Muscle of leg (tissue), 11 donors: ENCODE data around the gene CLDN3. TPM values are rescaled to one million over a fixed set of nuclear protein-coding genes. Genes with fewer than 3 reads are reported as not detected.

Experiments
- DNase-seq: peaks from one replicate; pipeline ENCODE4 v3.0.0; 2013
- H3K27ac ChIP-seq: one replicate; pipeline ENCODE4 v1.5.1; 2013; ENCODE audit warnings: mild to moderate bottlenecking, low read length, control low read depth
- H3K27me3 ChIP-seq: one replicate; pipeline ENCODE4 v1.6.1; 2013; ENCODE audit warnings: low read length; ENCODE audit not compliant: control insufficient read depth, insufficient read depth
- H3K36me3 ChIP-seq: one replicate; pipeline ENCODE4 v1.6.1; 2013; ENCODE audit warnings: low read length; ENCODE audit not compliant: control insufficient read depth, insufficient read depth
- H3K4me1 ChIP-seq: one replicate; pipeline ENCODE4 v1.6.1; 2013; ENCODE audit warnings: low read length; ENCODE audit not compliant: control insufficient read depth, insufficient read depth
- H3K4me3 ChIP-seq: one replicate; pipeline ENCODE4 v1.5.1; 2013; ENCODE audit warnings: low read length, control low read depth
- H3K9me3 ChIP-seq: replicated peaks from 2 replicates; pipeline ENCODE4 v1.6.1; 2013; ENCODE audit warnings: low read depth, low read length; ENCODE audit not compliant: control insufficient read depth
- WGBS: methylation state at CpG from one replicate; pipeline ENCODE4 v1.1.5; 2013; ENCODE audit warnings: missing lambda C conversion rate; ENCODE audit not compliant: insufficient coverage; 5-methylcytosine and 5-hydroxymethylcytosine counted together
- polyA plus RNA-seq, 8 donors: library from polyadenylated mRNA; unstranded; fragments of 120-200 nt; gene quantifications; one replicate each; pipeline versions ENCODE4 v1.2.1 to v1.2.3, GENCODE V29; 2013; ENCODE audit warnings: inconsistent platforms in 1 of 8, low replicate concordance in 1 of 8; ENCODE audit not compliant: insufficient read length in 8 of 8, insufficient read depth in 1 of 8
- total RNA-seq: library from RNA; stranded (reverse); fragments of 120-200 nt; gene quantifications from one replicate; pipeline ENCODE4 v1.2.4, GENCODE V29; 2013

Gene CLDN3
- total and polyA plus RNA-seq, 9 donors: 0.11 to 7.9 (median 0.21) TPM; not detected in 1

- Histone ChIP-seq H3K36me3 (no peaks in the 10 kb centered on the region), H3K4me1 (peaks cover 9% of the 10 kb centered on the region), H3K4me3 (no peak overlapping the region), H3K27ac (no peak overlapping the region), H3K27me3 (peaks cover 20% of the 10 kb centered on the region), H3K9me3 (no peaks in the 10 kb centered on the region)
- no peak for DNase-seq
- WGBS: no CpG with 5 or more reads among the region's 1 CpG
Observed at GRCh38 chr7:73774923-73775322, 4.9 kb upstream of the CLDN3 start.

GRCh38 chr7:73773700-73774517 is 3.8 kb upstream of the CLDN3 start:
- no peaks in the 10 kb centered on the region for H3K36me3 ChIP-seq
- DNase-seq: no peak
- H3K4me3 ChIP-seq: no peak overlapping the region
- peaks cover 9% of the 10 kb centered on the region for H3K4me1 ChIP-seq
- no peak overlapping the region for H3K27ac ChIP-seq
- H3K27me3 ChIP-seq: peaks cover 30% of the 10 kb centered on the region
- WGBS: 96% methylated on average over 3 of the region's 6 CpGs
- H3K9me3 ChIP-seq: no peaks in the 10 kb centered on the region

GRCh38 chr7:73770860-73771670 is 995 bp upstream of the CLDN3 start:
- no peaks in the 10 kb centered on the region for H3K36me3 ChIP-seq
- H3K4me1 ChIP-seq: peaks cover 9% of the 10 kb centered on the region
- no peak for DNase-seq
- H3K4me3 ChIP-seq: no peak overlapping the region
- peaks cover 45% of the 10 kb centered on the region for H3K27me3 ChIP-seq
- 66% methylated on average over 15 of the region's 17 CpGs for WGBS
- no peak overlapping the region for H3K27ac ChIP-seq
- H3K9me3 ChIP-seq: no peaks in the 10 kb centered on the region

GRCh38 chr7:73769481-73770001 is 529 bp downstream of the CLDN3 start:
- Histone ChIP-seq H3K36me3 (no peaks in the 10 kb centered on the region), H3K27me3 (peaks cover 45% of the 10 kb centered on the region), H3K4me1 (peaks cover 9% of the 10 kb centered on the region), H3K9me3 (no peaks in the 10 kb centered on the region), H3K27ac (no peak overlapping the region), H3K4me3 (no peak overlapping the region)
- no peak for DNase-seq
- WGBS: 10% methylated on average over 49 of the region's 49 CpGs

- no peak for DNase-seq
- 24% methylated on average over 44 of the region's 53 CpGs for WGBS
- H3K36me3 ChIP-seq: no peaks in the 10 kb centered on the region
- peaks cover 45% of the 10 kb centered on the region for H3K27me3 ChIP-seq
- no peaks in the 10 kb centered on the region for H3K9me3 ChIP-seq
- no peak overlapping the region for H3K27ac ChIP-seq
- no peak overlapping the region for H3K4me3 ChIP-seq
- H3K4me1 ChIP-seq: peaks cover 9% of the 10 kb centered on the region
Observed at GRCh38 chr7:73768641-73769480, 1.2 kb downstream of the CLDN3 start.

GRCh38 chr7:73766556-73767229 is 3.4 kb downstream of the CLDN3 start:
- H3K4me1 ChIP-seq: peaks cover 5% of the 10 kb centered on the region
- no peak for DNase-seq

GRCh38 chr7:73762659-73762999 is 7.4 kb downstream of the CLDN3 start:
- no peaks in the 10 kb centered on the region for H3K4me1 ChIP-seq
- H3K27ac ChIP-seq: no peak overlapping the region
- WGBS: 47% methylated on average over 1 of the region's 1 CpG

More at GRCh38 chr7:73766556-73767229, 3.4 kb downstream of the CLDN3 start:
- WGBS: 69% methylated on average over 10 of the region's 17 CpGs
- Histone ChIP-seq H3K9me3 (no peaks in the 10 kb centered on the region), H3K4me3 (no peak overlapping the region), H3K36me3 (no peaks in the 10 kb centered on the region), H3K27me3 (peaks cover 46% of the 10 kb centered on the region), H3K27ac (no peak overlapping the region)

GRCh38 chr7:73761854-73762658 is 8.0 kb downstream of the CLDN3 start:
- 15% methylated on average over 4 of the region's 8 CpGs for WGBS
- no peaks in the 10 kb centered on the region for H3K36me3 ChIP-seq

More at GRCh38 chr7:73762659-73762999, 7.4 kb downstream of the CLDN3 start:
- Histone ChIP-seq H3K9me3 (no peaks in the 10 kb centered on the region), H3K27me3 (peaks cover 9% of the 10 kb centered on the region), H3K4me3 (no peak overlapping the region), H3K36me3 (no peaks in the 10 kb centered on the region)
- no peak for DNase-seq

More at GRCh38 chr7:73761854-73762658, 8.0 kb downstream of the CLDN3 start:
- Histone ChIP-seq H3K4me1 (no peaks in the 10 kb centered on the region), H3K4me3 (no peak overlapping the region), H3K27me3 (peaks cover 6% of the 10 kb centered on the region), H3K9me3 (no peaks in the 10 kb centered on the region), H3K27ac (no peak overlapping the region)
- DNase-seq: no peak
